ENCODE measurements around the gene TEX51. TPM values are rescaled to one million over a fixed set of nuclear protein-coding genes. Genes with fewer than 3 reads are reported as not detected.

Gene TEX51
- total RNA-seq, 2 experiments from 2014 or later, result not detected

DNA sequence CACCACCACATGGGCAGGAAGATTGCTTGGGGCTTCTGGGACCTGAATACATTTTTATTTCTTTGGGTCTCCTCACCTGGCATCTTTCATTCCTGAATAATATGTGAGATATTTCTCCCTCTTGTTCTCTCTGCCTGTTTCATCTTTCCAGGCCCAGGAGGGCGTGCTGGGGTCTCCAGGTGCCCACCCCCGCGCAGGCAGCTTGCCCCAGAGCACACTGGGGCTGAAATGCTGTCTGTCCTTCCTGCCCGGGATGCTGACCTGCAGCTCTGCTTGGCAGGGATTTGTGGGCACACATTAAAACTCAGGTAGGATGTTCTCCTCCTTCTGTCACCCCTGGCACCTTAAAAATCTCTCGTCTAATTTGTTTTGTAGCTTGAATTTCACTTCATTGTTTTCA, 39.7 kb upstream of the TEX51 start:
- H4K20me1 ChIP-seq (ENCODE audit: insufficient read depth, low read length), result no peaks in the 10 kb centered on the region
- H3K79me2 ChIP-seq (ENCODE audit: insufficient read depth, low read depth, low read length), result no peaks in the 10 kb centered on the region
- ChIA-PET POLR2A (no interaction called here), CTCF (ENCODE audit: unreplicated experiment) (no interaction called here)
- intact Hi-C loops (cut with micrococcal nuclease; ENCODE audit: unreplicated experiment), result no loop called here
- no peak overlapping the region for H3K4me2 ChIP-seq (ENCODE audit: low read length)
- no peak for DNase-seq (ENCODE audit: low spot score)
- no peak overlapping the region for H3K4me3 ChIP-seq (ENCODE audit: low read depth, low read length, poor library complexity, severe bottlenecking)
- H3K9me2 ChIP-seq (ENCODE audit: insufficient read depth, low read length), result no peaks in the 10 kb centered on the region
- no TSS peak for BruUV-seq (replicated peaks)
- TF ChIP-seq EZH2phosphoT487 (IDR thresholded peaks at IDR 0.05; ENCODE audit: borderline replicate concordance, low read depth, low read length), result no peak
- TF ChIP-seq, protein P1, sequence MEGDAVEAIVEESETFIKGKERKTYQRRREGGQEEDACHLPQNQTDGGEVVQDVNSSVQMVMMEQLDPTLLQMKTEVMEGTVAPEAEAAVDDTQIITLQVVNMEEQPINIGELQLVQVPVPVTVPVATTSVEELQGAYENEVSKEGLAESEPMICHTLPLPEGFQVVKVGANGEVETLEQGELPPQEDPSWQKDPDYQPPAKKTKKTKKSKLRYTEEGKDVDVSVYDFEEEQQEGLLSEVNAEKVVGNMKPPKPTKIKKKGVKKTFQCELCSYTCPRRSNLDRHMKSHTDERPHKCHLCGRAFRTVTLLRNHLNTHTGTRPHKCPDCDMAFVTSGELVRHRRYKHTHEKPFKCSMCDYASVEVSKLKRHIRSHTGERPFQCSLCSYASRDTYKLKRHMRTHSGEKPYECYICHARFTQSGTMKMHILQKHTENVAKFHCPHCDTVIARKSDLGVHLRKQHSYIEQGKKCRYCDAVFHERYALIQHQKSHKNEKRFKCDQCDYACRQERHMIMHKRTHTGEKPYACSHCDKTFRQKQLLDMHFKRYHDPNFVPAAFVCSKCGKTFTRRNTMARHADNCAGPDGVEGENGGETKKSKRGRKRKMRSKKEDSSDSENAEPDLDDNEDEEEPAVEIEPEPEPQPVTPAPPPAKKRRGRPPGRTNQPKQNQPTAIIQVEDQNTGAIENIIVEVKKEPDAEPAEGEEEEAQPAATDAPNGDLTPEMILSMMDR (conservative IDR thresholded peaks at IDR 0.05; ENCODE audit: low read length), result no peak
- no peaks in the 10 kb centered on the region for H3K4me1 ChIP-seq (ENCODE audit: insufficient read depth, low read length, poor library complexity, severe bottlenecking)
- H3K9me3 ChIP-seq (ENCODE audit: low read length), result no peaks in the 10 kb centered on the region
- no peak overlapping the region for H3K27ac ChIP-seq (ENCODE audit: low read depth, low read length, poor library complexity, severe bottlenecking)
- no peaks in the 10 kb centered on the region for H3K36me3 ChIP-seq (ENCODE audit: insufficient read depth, low read length)
- no peak overlapping the region for H2AFZ ChIP-seq (ENCODE audit: low read length)

DNA sequence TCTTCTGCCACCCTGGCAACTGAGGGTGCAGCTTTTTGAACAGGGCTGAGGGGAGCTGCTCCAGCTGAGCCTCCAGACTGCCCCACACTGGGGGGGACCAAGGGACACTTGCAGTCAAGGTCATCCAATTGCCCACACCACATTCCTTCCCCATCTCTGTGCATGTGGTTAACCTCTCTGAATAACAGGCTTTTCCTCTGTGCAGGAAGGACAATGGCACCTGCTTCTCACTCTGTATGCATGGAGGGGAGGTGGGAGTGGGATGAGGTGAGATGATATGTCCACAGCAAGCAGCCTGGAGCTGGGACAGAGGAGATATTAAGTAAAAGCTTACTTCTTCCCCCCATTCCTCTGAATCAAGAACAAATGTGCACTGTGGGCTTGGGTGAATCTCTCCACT, 39.1 kb upstream of the TEX51 start:
- TF ChIP-seq, protein P1 (conservative IDR thresholded peaks at IDR 0.05; ENCODE audit: low read length), result no peak
- no peak for TF ChIP-seq EZH2phosphoT487 (IDR thresholded peaks at IDR 0.05; ENCODE audit: borderline replicate concordance, low read depth, low read length)
- no peak for DNase-seq (ENCODE audit: low spot score)
- Histone ChIP-seq H3K4me1 (ENCODE audit: insufficient read depth, low read length, poor library complexity, severe bottlenecking) (no peaks in the 10 kb centered on the region), H3K9me2 (ENCODE audit: insufficient read depth, low read length) (no peaks in the 10 kb centered on the region), H2AFZ (ENCODE audit: low read length) (no peak overlapping the region), H3K27ac (ENCODE audit: low read depth, low read length, poor library complexity, severe bottlenecking) (no peak overlapping the region), H3K79me2 (ENCODE audit: insufficient read depth, low read depth, low read length) (no peaks in the 10 kb centered on the region), H3K4me3 (ENCODE audit: low read depth, low read length, poor library complexity, severe bottlenecking) (no peak overlapping the region), H4K20me1 (ENCODE audit: insufficient read depth, low read length) (no peaks in the 10 kb centered on the region), H3K36me3 (ENCODE audit: insufficient read depth, low read length) (no peaks in the 10 kb centered on the region), H3K9me3 (ENCODE audit: low read length) (no peaks in the 10 kb centered on the region), H3K4me2 (ENCODE audit: low read length) (no peak overlapping the region)
- intact Hi-C loops (cut with micrococcal nuclease; ENCODE audit: unreplicated experiment), result no loop called here
- ChIA-PET CTCF (ENCODE audit: unreplicated experiment) (no interaction called here), POLR2A (interaction anchor here (0.6 kb wide), 1 partner anchor 501 kb away, joined by 3 read pairs; no protein-coding TSS in a partner anchor)
- BruUV-seq (replicated peaks), result no TSS peak

DNA sequence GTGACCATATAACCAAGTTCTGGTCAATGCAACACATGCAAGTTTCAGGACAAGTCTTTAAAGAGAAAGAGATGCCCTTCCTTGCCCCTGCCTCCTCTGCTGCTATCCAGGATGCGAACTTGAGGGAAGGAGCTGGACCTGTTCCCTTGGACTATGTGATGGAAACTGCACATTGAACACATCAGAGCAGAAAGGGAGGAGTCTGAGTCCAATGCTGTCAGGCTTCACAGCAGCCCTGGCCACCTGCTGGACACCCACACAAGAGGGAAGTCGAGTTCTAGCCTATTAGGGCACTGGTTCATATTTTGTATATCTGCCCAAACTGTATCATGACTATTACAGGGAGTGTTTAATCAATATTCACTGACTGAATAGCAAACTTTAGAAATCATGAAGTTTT, 38.3 kb upstream of the TEX51 start:
- BruUV-seq (replicated peaks), result no TSS peak
- Histone ChIP-seq H4K20me1 (ENCODE audit: insufficient read depth, low read length) (no peaks in the 10 kb centered on the region), H3K9me2 (ENCODE audit: insufficient read depth, low read length) (no peaks in the 10 kb centered on the region), H3K4me2 (ENCODE audit: low read length) (no peak overlapping the region), H3K79me2 (ENCODE audit: insufficient read depth, low read depth, low read length) (no peaks in the 10 kb centered on the region), H3K9me3 (ENCODE audit: low read length) (no peaks in the 10 kb centered on the region), H3K27ac (ENCODE audit: low read depth, low read length, poor library complexity, severe bottlenecking) (no peak overlapping the region), H2AFZ (ENCODE audit: low read length) (no peak overlapping the region), H3K4me1 (ENCODE audit: insufficient read depth, low read length, poor library complexity, severe bottlenecking) (no peaks in the 10 kb centered on the region), H3K4me3 (ENCODE audit: low read depth, low read length, poor library complexity, severe bottlenecking) (no peak overlapping the region), H3K36me3 (ENCODE audit: insufficient read depth, low read length) (no peaks in the 10 kb centered on the region)
- no peak for DNase-seq (ENCODE audit: low spot score)
- ChIA-PET CTCF (ENCODE audit: unreplicated experiment) (no interaction called here), POLR2A (interaction anchor here (0.6 kb wide), 1 partner anchor 501 kb away, joined by 3 read pairs; no protein-coding TSS in a partner anchor)
- intact Hi-C loops (cut with micrococcal nuclease; ENCODE audit: unreplicated experiment), result no loop called here
- TF ChIP-seq, protein P1 (conservative IDR thresholded peaks at IDR 0.05; ENCODE audit: low read length), result no peak
- TF ChIP-seq EZH2phosphoT487 (IDR thresholded peaks at IDR 0.05; ENCODE audit: borderline replicate concordance, low read depth, low read length), result no peak

Data from OCI-LY7 (cell line).